Measurements from ENCODE around the gene ZNF146. TPM values are rescaled to one million over a fixed set of nuclear protein-coding genes. Genes with fewer than 3 reads are reported as not detected.

Gene ZNF146
- total RNA-seq, 1 donor from 2014 or later: 69.0 TPM

DNA sequence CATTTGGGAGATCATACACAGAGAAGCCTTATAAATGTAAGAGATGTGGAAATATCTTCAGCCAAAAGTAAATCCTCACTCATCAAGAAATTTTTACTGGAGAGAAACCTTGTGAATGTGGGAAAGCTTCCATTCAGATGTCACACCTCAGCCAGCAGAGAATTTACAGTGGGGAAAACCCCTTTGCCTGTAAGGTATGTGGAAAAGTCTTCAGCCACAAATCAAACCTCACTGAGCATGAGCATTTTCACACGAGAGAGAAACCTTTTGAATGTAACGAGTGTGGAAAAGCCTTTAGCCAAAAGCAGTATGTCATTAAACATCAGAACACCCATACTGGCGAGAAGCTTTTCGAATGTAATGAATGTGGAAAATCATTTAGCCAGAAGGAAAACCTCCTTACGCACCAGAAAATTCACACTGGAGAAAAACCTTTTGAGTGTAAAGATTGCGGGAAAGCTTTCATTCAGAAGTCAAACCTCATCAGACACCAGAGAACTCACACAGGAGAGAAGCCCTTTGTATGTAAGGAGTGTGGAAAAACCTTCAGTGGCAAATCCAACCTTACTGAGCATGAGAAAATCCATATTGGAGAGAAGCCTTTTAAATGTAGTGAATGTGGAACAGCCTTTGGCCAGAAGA is 21.5 kb downstream of the ZNF146 start:
- TF ChIP-seq, protein P1, sequence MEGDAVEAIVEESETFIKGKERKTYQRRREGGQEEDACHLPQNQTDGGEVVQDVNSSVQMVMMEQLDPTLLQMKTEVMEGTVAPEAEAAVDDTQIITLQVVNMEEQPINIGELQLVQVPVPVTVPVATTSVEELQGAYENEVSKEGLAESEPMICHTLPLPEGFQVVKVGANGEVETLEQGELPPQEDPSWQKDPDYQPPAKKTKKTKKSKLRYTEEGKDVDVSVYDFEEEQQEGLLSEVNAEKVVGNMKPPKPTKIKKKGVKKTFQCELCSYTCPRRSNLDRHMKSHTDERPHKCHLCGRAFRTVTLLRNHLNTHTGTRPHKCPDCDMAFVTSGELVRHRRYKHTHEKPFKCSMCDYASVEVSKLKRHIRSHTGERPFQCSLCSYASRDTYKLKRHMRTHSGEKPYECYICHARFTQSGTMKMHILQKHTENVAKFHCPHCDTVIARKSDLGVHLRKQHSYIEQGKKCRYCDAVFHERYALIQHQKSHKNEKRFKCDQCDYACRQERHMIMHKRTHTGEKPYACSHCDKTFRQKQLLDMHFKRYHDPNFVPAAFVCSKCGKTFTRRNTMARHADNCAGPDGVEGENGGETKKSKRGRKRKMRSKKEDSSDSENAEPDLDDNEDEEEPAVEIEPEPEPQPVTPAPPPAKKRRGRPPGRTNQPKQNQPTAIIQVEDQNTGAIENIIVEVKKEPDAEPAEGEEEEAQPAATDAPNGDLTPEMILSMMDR (IDR thresholded peaks at IDR 0.05): no peak
- no peaks in the 10 kb centered on the region for H3K4me1 Mint-ChIP-seq (ENCODE audit: low read depth)
- H3K27ac Mint-ChIP-seq (ENCODE audit: unreplicated experiment): no peak overlapping the region
- no peak overlapping the region for H3K4me3 Mint-ChIP-seq (ENCODE audit: unreplicated experiment)
- peaks cover 14% of the 10 kb centered on the region for H3K9me3 Mint-ChIP-seq (ENCODE audit: low read depth)
- no peaks in the 10 kb centered on the region for H3K27me3 Mint-ChIP-seq (ENCODE audit: low read depth)
- peaks cover 70% of the 10 kb centered on the region for H3K36me3 Mint-ChIP-seq (ENCODE audit: low read depth)
- DNase-seq (ENCODE audit: low spot score): no peak

DNA sequence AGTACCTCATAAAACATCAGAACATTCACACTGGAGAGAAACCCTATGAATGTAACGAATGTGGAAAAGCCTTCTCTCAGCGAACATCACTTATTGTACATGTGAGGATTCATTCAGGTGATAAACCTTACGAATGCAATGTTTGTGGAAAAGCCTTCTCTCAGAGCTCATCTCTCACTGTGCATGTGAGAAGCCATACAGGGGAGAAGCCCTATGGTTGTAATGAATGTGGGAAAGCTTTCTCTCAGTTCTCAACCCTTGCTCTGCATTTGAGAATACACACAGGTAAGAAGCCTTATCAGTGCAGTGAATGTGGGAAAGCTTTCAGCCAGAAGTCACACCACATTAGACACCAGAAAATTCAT is 22.0 kb downstream of the ZNF146 start:
- no peak overlapping the region for H3K27ac Mint-ChIP-seq (ENCODE audit: unreplicated experiment)
- H3K4me1 Mint-ChIP-seq (ENCODE audit: low read depth): no peaks in the 10 kb centered on the region
- no peak overlapping the region for H3K4me3 Mint-ChIP-seq (ENCODE audit: unreplicated experiment)
- H3K9me3 Mint-ChIP-seq (ENCODE audit: low read depth): peaks cover 14% of the 10 kb centered on the region
- H3K36me3 Mint-ChIP-seq (ENCODE audit: low read depth): peaks cover 68% of the 10 kb centered on the region
- H3K27me3 Mint-ChIP-seq (ENCODE audit: low read depth): no peaks in the 10 kb centered on the region
- DNase-seq (ENCODE audit: low spot score): no peak
- TF ChIP-seq, protein P1 (IDR thresholded peaks at IDR 0.05): no peak

DNA sequence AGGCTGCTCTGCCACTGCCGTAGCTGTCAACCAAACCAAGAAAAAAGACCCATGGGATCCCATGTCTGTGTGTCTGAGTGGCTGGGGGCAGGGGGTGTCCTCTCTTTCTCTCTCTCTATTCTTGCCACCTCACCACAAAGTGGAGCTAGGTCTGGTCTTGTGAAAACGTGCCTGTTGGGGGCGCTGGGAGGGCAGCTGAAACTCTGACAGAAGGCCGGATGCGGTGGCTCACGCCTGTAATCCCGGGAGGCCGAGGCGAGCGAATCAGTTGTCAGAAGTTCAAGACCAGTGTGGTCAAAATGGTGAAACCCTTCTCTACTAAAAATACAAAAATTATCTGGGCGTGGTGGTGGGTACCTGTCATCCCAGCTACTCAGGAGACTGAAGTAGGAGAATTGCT is 29.2 kb downstream of the ZNF146 start:
- H3K27ac Mint-ChIP-seq (ENCODE audit: unreplicated experiment): no peak overlapping the region
- H3K4me1 Mint-ChIP-seq (ENCODE audit: low read depth): peaks cover 6% of the 10 kb centered on the region
- H3K9me3 Mint-ChIP-seq (ENCODE audit: low read depth): peaks cover 6% of the 10 kb centered on the region
- peaks cover 2% of the 10 kb centered on the region for H3K27me3 Mint-ChIP-seq (ENCODE audit: low read depth)
- peaks cover 7% of the 10 kb centered on the region for H3K36me3 Mint-ChIP-seq (ENCODE audit: low read depth)
- H3K4me3 Mint-ChIP-seq (ENCODE audit: unreplicated experiment): no peak overlapping the region
- no peak for DNase-seq (ENCODE audit: low spot score)
- TF ChIP-seq, protein P1 (IDR thresholded peaks at IDR 0.05): no peak

DNA sequence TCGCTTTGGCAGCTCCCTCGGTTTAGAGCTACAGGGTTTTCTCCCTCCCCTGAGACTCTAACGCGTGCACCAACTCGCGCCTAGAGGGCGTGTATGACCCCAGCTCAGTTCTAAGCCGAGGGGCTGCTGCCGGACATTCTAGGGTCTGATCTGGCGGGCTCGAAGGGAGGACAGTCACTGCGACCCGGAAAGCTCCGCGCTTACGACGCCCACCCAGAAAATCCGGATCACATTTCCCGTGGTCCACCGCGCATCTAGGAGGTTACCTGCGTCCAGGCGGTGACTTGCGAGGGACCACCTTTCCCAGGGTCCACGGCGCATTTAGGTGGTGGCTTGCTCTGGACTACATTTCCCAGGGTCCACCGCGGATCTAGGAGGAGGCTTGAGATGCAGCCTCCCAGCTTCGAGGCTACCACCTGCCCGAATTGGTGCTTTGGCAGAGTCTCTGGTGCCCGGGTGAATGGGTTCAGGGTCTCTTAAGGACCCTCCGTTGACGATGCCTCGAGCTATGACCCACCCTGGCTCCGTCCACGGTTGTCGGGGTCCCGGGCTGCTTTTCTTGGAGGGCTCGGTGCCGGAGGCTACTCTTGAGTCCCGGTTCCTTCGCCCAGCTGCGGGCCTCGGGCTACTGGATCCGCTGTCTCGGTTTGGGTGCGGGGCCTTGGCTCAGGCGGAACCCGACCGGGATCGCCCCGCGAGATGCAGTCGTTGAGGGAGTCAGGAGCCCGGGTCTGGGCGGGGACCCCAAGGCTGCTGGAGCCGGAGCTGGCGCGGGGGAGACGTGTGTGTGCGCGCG is 30.5 kb downstream of the ZNF146 start:
- peaks cover 6% of the 10 kb centered on the region for H3K4me1 Mint-ChIP-seq (ENCODE audit: low read depth)
- TF ChIP-seq, protein P1 (IDR thresholded peaks at IDR 0.05): no peak
- no peak overlapping the region for H3K27ac Mint-ChIP-seq (ENCODE audit: unreplicated experiment)
- H3K9me3 Mint-ChIP-seq (ENCODE audit: low read depth): peaks cover 6% of the 10 kb centered on the region
- no peak for DNase-seq (ENCODE audit: low spot score)
- H3K36me3 Mint-ChIP-seq (ENCODE audit: low read depth): peaks cover 2% of the 10 kb centered on the region
- peak overlapping the region; percentile 54 for H3K4me3 Mint-ChIP-seq (ENCODE audit: unreplicated experiment)
- H3K27me3 Mint-ChIP-seq (ENCODE audit: low read depth): peaks cover 2% of the 10 kb centered on the region

DNA sequence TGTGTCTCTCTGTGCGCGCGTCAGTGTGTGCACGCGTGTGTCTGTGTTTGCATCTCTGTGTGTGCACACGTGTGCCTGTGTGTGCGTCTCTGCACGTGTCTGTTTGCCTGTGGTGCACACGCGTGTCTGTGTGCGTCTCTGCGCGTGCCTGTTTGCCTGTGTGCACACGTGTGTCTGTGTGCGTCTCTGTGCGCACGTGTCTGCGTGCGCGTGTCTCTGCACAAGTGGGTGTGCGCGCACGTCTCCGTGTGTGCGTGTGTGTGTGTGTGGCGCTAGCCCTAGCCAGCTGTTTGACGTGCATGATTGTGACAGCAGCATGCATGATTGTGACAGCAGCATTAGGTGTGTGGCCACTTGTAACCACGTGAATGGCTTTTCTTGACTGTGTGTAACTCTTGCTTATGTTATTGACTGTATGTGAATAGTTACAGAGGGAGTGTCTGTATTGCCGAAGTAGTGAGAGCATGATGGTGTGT is 31.1 kb downstream of the ZNF146 start:
- Mint-ChIP-seq H3K4me3 (ENCODE audit: unreplicated experiment) (peak overlapping the region; percentile 19), H3K4me1 (ENCODE audit: low read depth) (peaks cover 6% of the 10 kb centered on the region), H3K36me3 (ENCODE audit: low read depth) (peaks cover 2% of the 10 kb centered on the region), H3K27ac (ENCODE audit: unreplicated experiment) (no peak overlapping the region), H3K9me3 (ENCODE audit: low read depth) (peaks cover 6% of the 10 kb centered on the region), H3K27me3 (ENCODE audit: low read depth) (peaks cover 2% of the 10 kb centered on the region)
- TF ChIP-seq, protein P1 (IDR thresholded peaks at IDR 0.05): no peak
- DNase-seq (ENCODE audit: low spot score): no peak

Data from chondrocyte (in vitro differentiated cells).